GM23338 (cell line): ENCODE results near the gene JAZF1. TPM values are rescaled to one million over a fixed set of nuclear protein-coding genes. Genes with fewer than 3 reads are reported as not detected.

Experiments
- ATAC-seq: fragments of 200-7000 bp; cut with Tn5 transposase; 3 replicates; pipeline ENCODE4 v1.9.1; 2020
- DNase-seq: peaks from one replicate; pipeline ENCODE4 v3.0.0-alpha.2; 2015; ENCODE audit warnings: low spot score
- H2AFZ ChIP-seq: fragments of 200-600 bp; sonication (generic); 2 replicates; pipeline ENCODE4 v1.8.0; 2016; ENCODE audit warnings: antibody characterized with exemption, mild to moderate bottlenecking, moderate library complexity
- H3F3A ChIP-seq: fragments of 200-600 bp; sonication (generic); replicated peaks from 2 replicates; pipeline ENCODE4 v1.8.0; 2017; ENCODE audit warnings: antibody characterized with exemption, mixed run types, low read depth
- H3K27ac ChIP-seq: fragments of 200-600 bp; sonication (generic); 2 replicates; pipeline ENCODE4 v1.6.1; 2016; ENCODE audit warnings: low read depth
- H3K27me3 ChIP-seq: fragments of 200-600 bp; sonication (generic); 2 replicates; pipeline ENCODE4 v1.8.0; 2016; ENCODE audit warnings: mild to moderate bottlenecking, mixed run types, moderate library complexity; ENCODE audit not compliant: insufficient read depth
- H3K36me3 ChIP-seq: fragments of 200-600 bp; sonication (generic); 2 replicates; pipeline ENCODE4 v1.8.0; 2016; ENCODE audit warnings: mild to moderate bottlenecking; ENCODE audit not compliant: insufficient read depth
- H3K4me1 ChIP-seq: fragments of 200-600 bp; sonication (generic); 2 replicates; pipeline ENCODE4 v1.8.0; 2016; ENCODE audit warnings: mild to moderate bottlenecking, moderate library complexity; ENCODE audit not compliant: insufficient read depth
- H3K4me2 ChIP-seq: fragments of 200-600 bp; sonication (generic); 2 replicates; pipeline ENCODE4 v1.7.1; 2017; ENCODE audit warnings: mixed run types
- H3K4me3 ChIP-seq: fragments of 200-600 bp; sonication (generic); 2 replicates; pipeline ENCODE4 v1.6.1; 2016; ENCODE audit warnings: mixed run types
- H3K79me2 ChIP-seq: fragments of 200-600 bp; sonication (generic); replicated peaks from 2 replicates; pipeline ENCODE4 v1.8.0; 2017; ENCODE audit warnings: mild to moderate bottlenecking; ENCODE audit not compliant: insufficient read depth
- H3K9me2 ChIP-seq: fragments of 200-600 bp; sonication (generic); 2 replicates; pipeline ENCODE4 v1.8.0; 2017; ENCODE audit not compliant: insufficient read depth
- H4K20me1 ChIP-seq: fragments of 200-600 bp; sonication (generic); replicated peaks from 2 replicates; pipeline ENCODE4 v1.8.0; 2017; ENCODE audit warnings: mild to moderate bottlenecking; ENCODE audit not compliant: insufficient read depth
- H3K27ac Mint-ChIP-seq: 2 replicates; pipeline ENCODE4 v1.8.0; 2020; ENCODE audit warnings: inconsistent platforms, mild to moderate bottlenecking, moderate library complexity, mixed read lengths
- H3K27me3 Mint-ChIP-seq: 3 replicates; pipeline ENCODE4 v1.8.0; 2022; ENCODE audit warnings: low read depth, mild to moderate bottlenecking, moderate library complexity, mixed read lengths, inconsistent platforms; ENCODE audit not compliant: insufficient read depth, poor library complexity
- H3K36me3 Mint-ChIP-seq: 3 replicates; pipeline ENCODE4 v1.8.0; 2021; ENCODE audit warnings: low read depth, mild to moderate bottlenecking, inconsistent platforms, moderate library complexity, mixed read lengths
- H3K4me1 Mint-ChIP-seq: 3 replicates; pipeline ENCODE4 v1.8.0; 2020; ENCODE audit warnings: mild to moderate bottlenecking, inconsistent platforms, mixed read lengths
- H3K4me3 Mint-ChIP-seq: 3 replicates; pipeline ENCODE4 v1.8.0; 2021; ENCODE audit warnings: moderate library complexity, mild to moderate bottlenecking, inconsistent platforms, mixed read lengths
- H3K9me3 Mint-ChIP-seq: 3 replicates; pipeline ENCODE4 v1.8.0; 2020; ENCODE audit warnings: moderate library complexity, mild to moderate bottlenecking, inconsistent platforms, mixed read lengths
- CREB1 ChIP-seq: fragments of 250-450 bp; sonication (Bioruptor Pico); IDR thresholded peaks from 2 replicates; pipeline ENCODE4 v1.5.0; 2020; ENCODE audit warnings: low read depth, mild to moderate bottlenecking, moderate library complexity
- ETS1 ChIP-seq: IDR thresholded peaks from 2 replicates; pipeline ENCODE4 v1.6.1; 2016; ENCODE audit warnings: antibody characterized with exemption
- STAT1 ChIP-seq: IDR thresholded peaks from one replicate; pipeline ENCODE4 v1.6.1; 2016; ENCODE audit warnings: antibody characterized with exemption; ENCODE audit not compliant: unreplicated experiment
- ZNF462 ChIP-seq: fragments of 250-450 bp; sonication (Bioruptor Pico); IDR thresholded peaks from 2 replicates; pipeline ENCODE4 v1.5.0; 2020; ENCODE audit warnings: mild to moderate bottlenecking, moderate library complexity
- polyA plus RNA-seq: library from polyadenylated mRNA; unstranded; fragments of >200 nt; fragmentation: Nextera tagmentation; extraction: Ambion mirVana; gene quantifications from 2 replicates; pipeline ENCODE4 v1.2.1, GENCODE V29; 2016
- total RNA-seq: library from RNA; depleted of rRNA; stranded (reverse); fragments of >200 nt; shearing (Covaris generic); gene quantifications from 2 replicates; pipeline ENCODE4 v1.2.3, GENCODE V29; 2014

JAZF1 gene
- total and polyA plus RNA-seq, 2 experiments from 2014 or later = 12.2 to 22.2 TPM

GRCh38 chr7:27885652-27886051 lies 294.9 kb downstream of the JAZF1 start (continued):
- TF ChIP-seq ZNF462 = no peak
- no peak for TF ChIP-seq ETS1

- Mint-ChIP-seq H3K27me3 (no peaks in the 10 kb centered on the region), H3K27ac (peak overlapping the region; percentile 43; the same call in 1 of the 2 replicates), H3K4me1 (peaks cover 20% of the 10 kb centered on the region), H3K4me3 (no peak overlapping the region), H3K36me3 (no peaks in the 10 kb centered on the region), H3K9me3 (no peaks in the 10 kb centered on the region)
- DNase-seq = peak; percentile 24
- Histone ChIP-seq H3K36me3 (no peaks in the 10 kb centered on the region; the same call in 1 of the 2 replicates), H3K4me2 (peak overlapping the region; percentile 2; the same call in 1 of the 2 replicates), H3K4me1 (peaks cover 20% of the 10 kb centered on the region), H3K79me2 (no peaks in the 10 kb centered on the region), H2AFZ (no peak overlapping the region), H3K27ac (no peak overlapping the region), H3K4me3 (no peak overlapping the region), H3K9me2 (0 out of 2 replicates have a peak, but pooled peaks cover 4% of the 10 kb centered on the region), H3K27me3 (no peaks in the 10 kb centered on the region), H4K20me1 (no peaks in the 10 kb centered on the region), H3F3A (no peaks in the 10 kb centered on the region)
- TF ChIP-seq CREB1 (CRISPR knock-in tag) (no peak), STAT1 (no peak), ETS1 (no peak)
- ATAC-seq = no peak
Observed at GRCh38 chr7:27883696-27884095, 296.9 kb downstream of the JAZF1 start.
